HepG2 (cell line): ENCODE results near the gene ZNF511. TPM values are rescaled to one million over a fixed set of nuclear protein-coding genes. Genes with fewer than 3 reads are reported as not detected.

Experiments used
- HNRNPH1 ChIP-seq: fragments of 200-400 bp; formaldehyde crosslinking; optimal IDR thresholded peaks from 2 replicates; pipeline ENCODE3; 2017; ENCODE audit warnings: mild to moderate bottlenecking, low read depth, low read length
- HNRNPK ChIP-seq: fragments of 200-400 bp; formaldehyde crosslinking; IDR thresholded peaks from 2 replicates; pipeline ENCODE4 v1.6.1; 2018; ENCODE audit warnings: low read length, low read depth, moderate library complexity, mild to moderate bottlenecking; ENCODE audit not compliant: poor library complexity, severe bottlenecking
- KAT8 ChIP-seq: IDR thresholded peaks from 2 replicates; pipeline ENCODE4 v1.6.1; 2016; ENCODE audit warnings: missing genetic modification reagents, missing compliant biosample characterization
- KLF12 ChIP-seq: sonication (generic); formaldehyde crosslinking; IDR thresholded peaks from 2 replicates; pipeline ENCODE4 v1.4.0; 2020; ENCODE audit warnings: missing genetic modification reagents, borderline replicate concordance
- NFE2 ChIP-seq: sonication (generic); formaldehyde crosslinking; IDR thresholded peaks from 2 replicates; pipeline ENCODE4 v1.4.0; 2020; ENCODE audit warnings: missing genetic modification reagents
- NFE2L2 ChIP-seq: fragments of 150-350 bp; IDR thresholded peaks from 2 replicates; pipeline ENCODE4 v1.6.1; 2014; ENCODE audit warnings: low read length
- POGZ ChIP-seq: sonication (generic); formaldehyde crosslinking; IDR thresholded peaks from 2 replicates; pipeline ENCODE4 v1.4.0; 2020; ENCODE audit warnings: mild to moderate bottlenecking, missing genetic modification reagents
- PRMT3 ChIP-seq: sonication (generic); formaldehyde crosslinking; IDR thresholded peaks from 2 replicates; pipeline ENCODE4 v1.8.1; 2022; ENCODE audit warnings: low read depth, mild to moderate bottlenecking, moderate library complexity, missing genetic modification reagents, borderline replicate concordance
- RBM22 ChIP-seq: fragments of 200-400 bp; formaldehyde crosslinking; optimal IDR thresholded peaks from 2 replicates; pipeline ENCODE3; 2017; ENCODE audit warnings: mild to moderate bottlenecking, low read length, moderate library complexity
- SETDB1 ChIP-seq: sonication (generic); formaldehyde crosslinking; IDR thresholded peaks from 2 replicates; pipeline ENCODE4 v1.5.1; 2020; ENCODE audit warnings: missing genetic modification reagents, mild to moderate bottlenecking, borderline replicate concordance
- SRSF1 ChIP-seq: fragments of 200-400 bp; formaldehyde crosslinking; optimal IDR thresholded peaks from 2 replicates; pipeline ENCODE3; 2017; ENCODE audit warnings: mild to moderate bottlenecking, low read depth, low read length, moderate library complexity
- TCF7 ChIP-seq: sonication (generic); IDR thresholded peaks from 2 replicates; pipeline ENCODE4 v1.6.1; 2016; ENCODE audit warnings: antibody characterized with exemption, low read depth
- ZBTB2 ChIP-seq: sonication (generic); formaldehyde crosslinking; IDR thresholded peaks from 2 replicates; pipeline ENCODE4 v1.8.0; 2022; ENCODE audit warnings: low read depth, missing genetic modification reagents
- ZBTB43 ChIP-seq: sonication (generic); formaldehyde crosslinking; conservative IDR thresholded peaks from 2 replicates; pipeline ENCODE4 v1.4.0; 2020; ENCODE audit warnings: missing genetic modification reagents
- ZBTB7B ChIP-seq: sonication (generic); formaldehyde crosslinking; IDR thresholded peaks from 2 replicates; pipeline ENCODE4 v1.4.0; 2020; ENCODE audit warnings: missing genetic modification reagents
- ZC3H4 ChIP-seq: sonication (generic); formaldehyde crosslinking; IDR thresholded peaks from 2 replicates; pipeline ENCODE4 v1.4.0; 2020; ENCODE audit warnings: missing genetic modification reagents, borderline replicate concordance
- ZFAT ChIP-seq: sonication (generic); formaldehyde crosslinking; conservative IDR thresholded peaks from 2 replicates; pipeline ENCODE4 v1.8.1; 2023; ENCODE audit warnings: missing genetic modification reagents, inconsistent platforms
- ZFY ChIP-seq: sonication (generic); formaldehyde crosslinking; IDR thresholded peaks from 2 replicates; pipeline ENCODE4 v1.4.0; 2020; ENCODE audit warnings: missing genetic modification reagents
- ZNF121 ChIP-seq: sonication (generic); formaldehyde crosslinking; IDR thresholded peaks from 2 replicates; pipeline ENCODE4 v1.5.0; 2020; ENCODE audit warnings: mild to moderate bottlenecking, missing genetic modification reagents
- ZNF556 ChIP-seq: sonication (generic); formaldehyde crosslinking; IDR thresholded peaks from 2 replicates; pipeline ENCODE4 v1.4.0; 2020; ENCODE audit warnings: mild to moderate bottlenecking, missing genetic modification reagents, borderline replicate concordance
- ZNF567 ChIP-seq: sonication (generic); formaldehyde crosslinking; IDR thresholded peaks from 2 replicates; pipeline ENCODE4 v1.8.1; 2023; ENCODE audit warnings: mild to moderate bottlenecking, missing genetic modification reagents, borderline replicate concordance
- ZNF672 ChIP-seq: sonication (generic); formaldehyde crosslinking; IDR thresholded peaks from 2 replicates; pipeline ENCODE4 v1.8.1; 2022; ENCODE audit warnings: missing genetic modification reagents
- polyA plus RNA-seq, 8 experiments: library from polyadenylated mRNA; depleted of rRNA in 3 of 8; stranded (reverse) in 7 of 8; unstranded in 1 of 8; fragments of >200 nt; fragmentation: Illumina TruSeq in 4 of 8; extraction: Trizol in 4 of 8; gene quantifications; 2 replicates each; pipeline versions ENCODE4 v1.2.1 to v1.2.3, GENCODE V29; 2011 to 2016; ENCODE audit warnings: low read depth in 4 of 8, missing spikeins in 1 of 8, mixed read lengths in 1 of 8; ENCODE audit not compliant: insufficient read depth in 1 of 8
- total RNA-seq, 5 experiments: library from RNA; depleted of rRNA; stranded (reverse); fragments of >200 nt; fragmentation: Illumina TruSeq; extraction: Trizol; gene quantifications; 2 replicates each; pipeline ENCODE4 v1.2.3, GENCODE V29; 2016; ENCODE audit warnings: low read depth in 1 of 5
- TF ChIP-seq, protein P1 (sequence below): sonication (generic); formaldehyde crosslinking; IDR thresholded peaks from 2 replicates; pipeline ENCODE4 v1.4.0; 2020; ENCODE audit warnings: mild to moderate bottlenecking, missing genetic modification reagents
- TF ChIP-seq, protein P2 (sequence below): sonication (generic); formaldehyde crosslinking; IDR thresholded peaks from 2 replicates; pipeline ENCODE4 v1.4.0; 2020; ENCODE audit warnings: missing genetic modification reagents

Gene ZNF511
- total and polyA plus RNA-seq, 2 of the 13 experiments (the other 11 are each of a cell fraction or from before 2014, with no cell fraction given) = 35.6 to 66.4 TPM

GRCh38 chr10:133318494-133319127, 9.9 kb downstream of the ZNF511 start (continued):
- TF ChIP-seq, protein P1, sequence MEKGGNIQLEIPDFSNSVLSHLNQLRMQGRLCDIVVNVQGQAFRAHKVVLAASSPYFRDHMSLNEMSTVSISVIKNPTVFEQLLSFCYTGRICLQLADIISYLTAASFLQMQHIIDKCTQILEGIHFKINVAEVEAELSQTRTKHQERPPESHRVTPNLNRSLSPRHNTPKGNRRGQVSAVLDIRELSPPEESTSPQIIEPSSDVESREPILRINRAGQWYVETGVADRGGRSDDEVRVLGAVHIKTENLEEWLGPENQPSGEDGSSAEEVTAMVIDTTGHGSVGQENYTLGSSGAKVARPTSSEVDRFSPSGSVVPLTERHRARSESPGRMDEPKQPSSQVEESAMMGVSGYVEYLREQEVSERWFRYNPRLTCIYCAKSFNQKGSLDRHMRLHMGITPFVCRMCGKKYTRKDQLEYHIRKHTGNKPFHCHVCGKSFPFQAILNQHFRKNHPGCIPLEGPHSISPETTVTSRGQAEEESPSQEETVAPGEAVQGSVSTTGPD (CRISPR knock-in tag) = no peak
- TF ChIP-seq ZBTB43 (CRISPR knock-in tag) (peak; percentile 63; the same call in 1 of the 2 replicates), RBM22 (no peak), SRSF1 (no peak), ZNF567 (no peak), POGZ (peak; percentile 42; the same call in 1 of the 2 replicates), ZNF672 (CRISPR knock-in tag) (no peak), PRMT3 (CRISPR knock-in tag) (no peak), ZNF121 (CRISPR knock-in tag) (no peak), ZC3H4 (no peak), ZBTB7B (CRISPR knock-in tag) (no peak), ZNF556 (CRISPR knock-in tag) (peak; percentile 76; the same call in 1 of the 2 replicates), NFE2 (CRISPR knock-in tag) (no peak), ZFAT (CRISPR knock-in tag) (no peak), TCF7 (no peak), KLF12 (CRISPR knock-in tag) (no peak), KAT8 (CRISPR knock-in tag) (0 out of 2 replicates have a peak, but pooled peaks have one; percentile 53), NFE2L2 (no peak), ZBTB2 (no peak), HNRNPH1 (no peak), SETDB1 (CRISPR knock-in tag) (no peak), HNRNPK (no peak), ZFY (CRISPR knock-in tag) (peak; percentile 59)
- TF ChIP-seq, protein P2, sequence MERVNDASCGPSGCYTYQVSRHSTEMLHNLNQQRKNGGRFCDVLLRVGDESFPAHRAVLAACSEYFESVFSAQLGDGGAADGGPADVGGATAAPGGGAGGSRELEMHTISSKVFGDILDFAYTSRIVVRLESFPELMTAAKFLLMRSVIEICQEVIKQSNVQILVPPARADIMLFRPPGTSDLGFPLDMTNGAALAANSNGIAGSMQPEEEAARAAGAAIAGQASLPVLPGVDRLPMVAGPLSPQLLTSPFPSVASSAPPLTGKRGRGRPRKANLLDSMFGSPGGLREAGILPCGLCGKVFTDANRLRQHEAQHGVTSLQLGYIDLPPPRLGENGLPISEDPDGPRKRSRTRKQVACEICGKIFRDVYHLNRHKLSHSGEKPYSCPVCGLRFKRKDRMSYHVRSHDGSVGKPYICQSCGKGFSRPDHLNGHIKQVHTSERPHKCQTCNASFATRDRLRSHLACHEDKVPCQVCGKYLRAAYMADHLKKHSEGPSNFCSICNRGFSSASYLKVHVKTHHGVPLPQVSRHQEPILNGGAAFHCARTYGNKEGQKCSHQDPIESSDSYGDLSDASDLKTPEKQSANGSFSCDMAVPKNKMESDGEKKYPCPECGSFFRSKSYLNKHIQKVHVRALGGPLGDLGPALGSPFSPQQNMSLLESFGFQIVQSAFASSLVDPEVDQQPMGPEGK (CRISPR knock-in tag) = peak; percentile 57
